Measurements from ENCODE around the gene CARMIL1.
A peak's percentile ranks its signal among the peaks of the same experiment; 100 is the strongest.

The CARMIL1 gene

DNA sequence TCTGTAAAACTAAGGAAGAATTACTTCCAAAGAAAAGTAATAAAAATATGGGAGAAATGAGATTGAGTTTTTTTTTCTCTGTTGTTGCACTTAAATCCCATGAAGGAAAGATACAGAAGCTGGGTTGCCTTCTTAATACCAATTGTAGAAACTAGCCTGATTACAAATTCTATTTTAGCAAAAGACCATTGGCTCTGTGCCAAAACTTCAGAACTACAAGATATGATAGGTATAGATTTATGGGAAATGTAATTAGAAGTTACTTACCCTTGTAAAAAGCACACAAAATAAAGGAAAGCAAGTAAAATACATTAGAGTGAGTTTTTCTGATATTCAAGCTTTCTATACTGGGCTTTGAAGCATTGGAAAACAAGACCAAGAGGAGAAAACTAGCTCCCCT, 299.4 kb downstream of the CARMIL1 start:
- TF ChIP-seq, protein P1, sequence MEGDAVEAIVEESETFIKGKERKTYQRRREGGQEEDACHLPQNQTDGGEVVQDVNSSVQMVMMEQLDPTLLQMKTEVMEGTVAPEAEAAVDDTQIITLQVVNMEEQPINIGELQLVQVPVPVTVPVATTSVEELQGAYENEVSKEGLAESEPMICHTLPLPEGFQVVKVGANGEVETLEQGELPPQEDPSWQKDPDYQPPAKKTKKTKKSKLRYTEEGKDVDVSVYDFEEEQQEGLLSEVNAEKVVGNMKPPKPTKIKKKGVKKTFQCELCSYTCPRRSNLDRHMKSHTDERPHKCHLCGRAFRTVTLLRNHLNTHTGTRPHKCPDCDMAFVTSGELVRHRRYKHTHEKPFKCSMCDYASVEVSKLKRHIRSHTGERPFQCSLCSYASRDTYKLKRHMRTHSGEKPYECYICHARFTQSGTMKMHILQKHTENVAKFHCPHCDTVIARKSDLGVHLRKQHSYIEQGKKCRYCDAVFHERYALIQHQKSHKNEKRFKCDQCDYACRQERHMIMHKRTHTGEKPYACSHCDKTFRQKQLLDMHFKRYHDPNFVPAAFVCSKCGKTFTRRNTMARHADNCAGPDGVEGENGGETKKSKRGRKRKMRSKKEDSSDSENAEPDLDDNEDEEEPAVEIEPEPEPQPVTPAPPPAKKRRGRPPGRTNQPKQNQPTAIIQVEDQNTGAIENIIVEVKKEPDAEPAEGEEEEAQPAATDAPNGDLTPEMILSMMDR (conservative IDR thresholded peaks at IDR 0.05; ENCODE audit: low read depth, low read length): no peak
- peaks cover 19% of the 10 kb centered on the region for H3K4me1 ChIP-seq (ENCODE audit: low read depth, poor library complexity, severe bottlenecking)
- H2AFZ ChIP-seq (ENCODE audit: low read depth): no peak overlapping the region
- H3K9ac ChIP-seq: no peak overlapping the region
- H3K4me2 ChIP-seq: no peak overlapping the region
- no peak overlapping the region for H3K4me3 ChIP-seq (IDR thresholded peaks at IDR 0.05; ENCODE audit: insufficient read depth, low read depth, low read length)
- H4K20me1 ChIP-seq (ENCODE audit: insufficient read depth): no peaks in the 10 kb centered on the region
- no peaks in the 10 kb centered on the region for H3K36me3 ChIP-seq (ENCODE audit: insufficient read depth)
- no peaks in the 10 kb centered on the region for H3K27me3 ChIP-seq (ENCODE audit: insufficient read depth, low read depth)
- no peaks in the 10 kb centered on the region for H3K79me2 ChIP-seq (ENCODE audit: insufficient read depth, low read depth)
- no peak overlapping the region for H3K27ac ChIP-seq

- Histone ChIP-seq H3K4me1 (ENCODE audit: low read depth, poor library complexity, severe bottlenecking) (peaks cover 19% of the 10 kb centered on the region), H3K27me3 (ENCODE audit: insufficient read depth, low read depth) (no peaks in the 10 kb centered on the region), H3K4me2 (peak overlapping the region; percentile 63), H3K36me3 (ENCODE audit: insufficient read depth) (no peaks in the 10 kb centered on the region), H3K79me2 (ENCODE audit: insufficient read depth, low read depth) (no peaks in the 10 kb centered on the region), H3K9ac (no peak overlapping the region), H2AFZ (ENCODE audit: low read depth) (no peak overlapping the region), H4K20me1 (ENCODE audit: insufficient read depth) (no peaks in the 10 kb centered on the region), H3K27ac (peak overlapping the region; percentile 32; the same call in 1 of the 2 replicates), H3K4me3 (IDR thresholded peaks at IDR 0.05; ENCODE audit: insufficient read depth, low read depth, low read length) (no peak overlapping the region)
- TF ChIP-seq, protein P1 (conservative IDR thresholded peaks at IDR 0.05; ENCODE audit: low read depth, low read length): no peak
These were observed 300.3 kb downstream of the CARMIL1 start for GRCh38 chr6:25579391-25579883.

- no peaks in the 10 kb centered on the region for H3K79me2 ChIP-seq (ENCODE audit: insufficient read depth, low read depth)
- no peaks in the 10 kb centered on the region for H4K20me1 ChIP-seq (ENCODE audit: insufficient read depth)
- H3K4me2 ChIP-seq: peak overlapping the region; percentile 63
- peak overlapping the region; percentile 10; the same call in 1 of the 2 replicates for H2AFZ ChIP-seq (ENCODE audit: low read depth)
- H3K36me3 ChIP-seq (ENCODE audit: insufficient read depth): no peaks in the 10 kb centered on the region
- no peak overlapping the region for H3K4me3 ChIP-seq (IDR thresholded peaks at IDR 0.05; ENCODE audit: insufficient read depth, low read depth, low read length)
- H3K4me1 ChIP-seq (ENCODE audit: low read depth, poor library complexity, severe bottlenecking): peaks cover 19% of the 10 kb centered on the region
- H3K27me3 ChIP-seq (ENCODE audit: insufficient read depth, low read depth): no peaks in the 10 kb centered on the region
- TF ChIP-seq, protein P1 (conservative IDR thresholded peaks at IDR 0.05; ENCODE audit: low read depth, low read length): no peak
- no peak overlapping the region for H3K9ac ChIP-seq
- peak overlapping the region; percentile 32 for H3K27ac ChIP-seq
These were observed 300.8 kb downstream of the CARMIL1 start for GRCh38 chr6:25579902-25580495.

DNA sequence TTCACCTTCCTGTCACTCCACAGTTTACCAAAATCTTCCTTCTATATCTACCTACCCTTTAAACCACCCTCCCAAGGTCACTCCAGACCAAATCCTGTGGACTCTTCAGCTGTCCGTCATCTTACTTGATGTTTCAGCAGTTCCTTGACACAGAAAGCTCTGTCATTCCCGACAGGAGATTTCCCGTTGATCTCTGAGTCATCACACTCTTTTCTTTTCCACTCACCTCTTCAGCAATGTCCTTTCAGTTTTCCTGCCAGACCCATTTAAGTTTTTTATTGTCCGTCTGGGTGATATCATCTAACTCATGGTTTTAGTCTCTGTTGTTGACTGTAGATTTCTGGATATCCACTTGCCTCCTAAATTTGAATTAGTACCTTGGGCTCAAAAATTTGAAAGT, 302.9 kb downstream of the CARMIL1 start:
- H3K36me3 ChIP-seq (ENCODE audit: insufficient read depth): no peaks in the 10 kb centered on the region
- no peaks in the 10 kb centered on the region for H3K27me3 ChIP-seq (ENCODE audit: insufficient read depth, low read depth)
- TF ChIP-seq, protein P1 (conservative IDR thresholded peaks at IDR 0.05; ENCODE audit: low read depth, low read length): no peak
- no peak overlapping the region for H3K27ac ChIP-seq
- H4K20me1 ChIP-seq (ENCODE audit: insufficient read depth): no peaks in the 10 kb centered on the region
- H2AFZ ChIP-seq (ENCODE audit: low read depth): no peak overlapping the region
- no peak overlapping the region for H3K4me2 ChIP-seq
- no peak overlapping the region for H3K4me3 ChIP-seq (IDR thresholded peaks at IDR 0.05; ENCODE audit: insufficient read depth, low read depth, low read length)
- no peak overlapping the region for H3K9ac ChIP-seq
- peaks cover 19% of the 10 kb centered on the region for H3K4me1 ChIP-seq (ENCODE audit: low read depth, poor library complexity, severe bottlenecking)
- H3K79me2 ChIP-seq (ENCODE audit: insufficient read depth, low read depth): no peaks in the 10 kb centered on the region

Data from KMS-11 (cell line).